Activated CD4-positive, alpha-beta T cell treated with anti-CD3 and anti-CD28 coated beads for 48 hours (primary cell): ENCODE measurements around the gene MAPK7.

Experiments
- DNase-seq: peaks from one replicate; pipeline ENCODE4 v3.0.0-alpha.2; 2020

Gene MAPK7

DNA sequence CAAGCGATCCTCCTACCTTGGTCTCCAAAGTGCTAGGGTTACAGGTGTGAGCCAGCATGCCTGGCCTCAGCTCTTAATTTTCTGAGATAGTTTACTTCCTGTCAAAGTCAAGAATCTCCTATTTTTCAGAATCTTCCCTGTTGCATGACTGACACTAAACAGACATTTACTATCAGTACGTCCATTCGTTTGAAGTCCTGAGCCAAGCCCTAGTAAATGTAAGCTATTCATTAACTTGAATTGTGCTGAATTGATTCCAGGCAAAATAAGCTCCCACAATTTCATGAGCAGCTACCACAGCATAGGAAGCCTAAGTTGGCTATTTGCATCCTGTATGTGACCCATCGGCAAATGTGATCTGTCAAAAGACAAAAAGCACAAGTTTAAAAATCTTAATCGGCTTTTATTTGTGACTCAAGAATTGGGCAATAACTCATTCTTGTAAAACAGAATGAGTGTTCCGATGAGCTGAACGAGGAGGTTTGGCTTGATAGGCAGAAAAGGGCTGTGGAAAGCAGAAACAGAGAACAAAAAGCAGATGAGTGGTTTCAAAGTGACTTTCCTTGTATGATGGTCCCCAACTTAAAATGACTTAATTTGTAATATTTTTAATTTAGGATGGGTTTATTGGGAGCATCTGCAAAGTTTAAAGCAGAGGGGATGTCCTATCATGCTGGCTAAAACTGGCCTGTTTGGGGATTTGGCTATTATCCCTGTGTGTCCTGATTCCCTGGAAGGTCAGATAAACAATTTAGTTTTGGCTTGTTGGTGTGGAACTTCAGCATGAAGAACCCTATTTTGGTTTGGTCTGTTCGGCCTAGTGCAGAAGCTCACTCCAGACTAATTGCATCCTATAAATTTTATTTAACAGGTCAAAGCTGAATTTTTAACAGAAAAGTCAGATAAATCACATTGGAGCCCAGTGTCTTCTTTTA is 46.9 kb downstream of the MAPK7 start:
- DNase-seq, result no peak

DNA sequence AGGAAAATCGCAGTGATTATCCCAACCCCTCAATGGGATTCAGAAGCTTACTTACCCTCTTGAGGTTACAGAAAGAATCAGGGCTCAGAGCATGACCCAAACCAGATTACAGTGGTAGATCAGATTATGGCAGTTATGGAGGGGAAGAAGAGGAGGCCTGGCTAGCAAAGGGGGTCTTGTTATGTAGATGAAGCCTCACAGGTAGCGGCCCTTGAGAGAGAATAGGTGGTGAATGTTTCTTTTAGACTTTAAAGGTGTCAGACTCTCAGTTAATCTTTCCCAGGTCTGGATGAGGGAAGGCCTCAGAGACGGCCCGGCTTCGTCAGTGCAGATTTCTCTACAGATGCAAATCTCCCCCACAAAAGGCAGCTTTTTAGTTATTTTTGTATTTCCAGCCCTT is 48.3 kb downstream of the MAPK7 start:
- DNase-seq, result no peak

DNA sequence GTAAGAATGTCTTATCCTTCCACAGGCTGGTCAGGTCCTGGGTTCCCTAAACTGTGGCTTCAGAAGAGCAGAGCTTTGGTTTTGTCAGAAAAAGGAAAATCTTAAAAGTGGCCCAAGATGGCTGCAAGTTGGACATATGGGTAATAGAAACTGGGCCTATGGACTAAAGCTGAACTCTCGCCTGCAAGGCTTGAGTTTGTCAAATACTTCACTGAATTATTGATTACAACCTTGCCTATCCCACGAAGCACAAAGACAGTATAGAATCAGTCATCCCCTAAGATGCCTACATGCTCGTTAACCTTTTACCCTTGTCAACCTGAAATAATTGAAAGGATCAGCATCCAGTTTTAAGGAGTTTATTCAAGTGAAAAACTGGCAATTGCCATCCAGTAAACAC is 53.4 kb downstream of the MAPK7 start:
- no peak for DNase-seq
